Lower lobe of right lung (tissue), 2 donors: ENCODE results near the gene RCOR1. TPM values are rescaled to one million over a fixed set of nuclear protein-coding genes. Genes with fewer than 3 reads are reported as not detected.

ENCODE experiments used
- ATAC-seq, 2 donors: fragments of 200-7000 bp; cut with Tn5 transposase; one replicate each; pipeline ENCODE4 v1.9.1; 2020 to 2022; ENCODE audit warnings: mild to moderate bottlenecking in 2 of 2, moderate library complexity in 2 of 2
- DNase-seq: peaks from one replicate; pipeline ENCODE4 v3.0.0-alpha.2; 2020
- H3K27ac ChIP-seq: fragments of 200-600 bp; one replicate; pipeline ENCODE4 v1.8.0; 2022
- H3K27me3 ChIP-seq: fragments of 200-600 bp; one replicate; pipeline ENCODE4 v1.8.0; 2022; ENCODE audit warnings: low read depth
- H3K36me3 ChIP-seq: fragments of 200-600 bp; one replicate; pipeline ENCODE4 v1.8.0; 2022; ENCODE audit warnings: mild to moderate bottlenecking
- H3K4me1 ChIP-seq: fragments of 200-600 bp; one replicate; pipeline ENCODE4 v1.8.0; 2022
- H3K4me3 ChIP-seq: fragments of 200-600 bp; one replicate; pipeline ENCODE4 v1.8.0; 2022; ENCODE audit warnings: mild to moderate bottlenecking
- H3K9me3 ChIP-seq: fragments of 200-600 bp; one replicate; pipeline ENCODE4 v1.8.0; 2022
- intact Hi-C: fragments of 100-400 bp; cut with DNase I; formaldehyde crosslinking; loops from one replicate; pipeline ENCODE4 v1.11.0; 2022
- total RNA-seq: library from RNA; stranded (reverse); fragmentation: NEBNext Ultra II Directional; extraction: Animal tissue kit (Norgen Biotek cat#: 25700); gene quantifications from one replicate; pipeline ENCODE4 v1.2.1, GENCODE V29; 2021
- TF ChIP-seq, protein P1 (sequence below): fragments of 200-600 bp; IDR thresholded peaks from one replicate; pipeline ENCODE4 v1.8.0; 2022; ENCODE audit warnings: antibody characterized with exemption, mild to moderate bottlenecking
- donor health status: DM: no; HTN: yes; CAD: no; lungs with severe emphysema.

The RCOR1 gene
- total RNA-seq, 1 donor from 2014 or later = 53.6 TPM

DNA sequence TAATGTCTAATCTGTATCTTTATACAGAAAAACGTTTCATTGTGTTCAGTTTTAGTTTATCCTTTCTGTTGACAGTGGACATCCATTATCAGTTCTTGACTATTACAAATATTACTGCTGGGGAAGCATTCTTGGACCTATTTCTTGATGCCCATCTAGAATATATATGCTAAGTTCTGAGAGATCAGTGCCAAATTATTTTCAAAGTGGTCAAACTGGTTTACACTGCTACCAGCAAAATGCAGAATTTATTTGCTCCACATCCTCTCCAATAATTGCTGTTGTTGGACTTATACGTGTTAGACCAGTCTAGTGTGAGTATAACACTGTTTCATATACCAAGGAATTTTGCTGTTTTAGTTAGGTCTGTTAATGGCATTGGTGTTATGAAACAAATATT is 99.3 kb downstream of the RCOR1 start:
- TF ChIP-seq, protein P1, sequence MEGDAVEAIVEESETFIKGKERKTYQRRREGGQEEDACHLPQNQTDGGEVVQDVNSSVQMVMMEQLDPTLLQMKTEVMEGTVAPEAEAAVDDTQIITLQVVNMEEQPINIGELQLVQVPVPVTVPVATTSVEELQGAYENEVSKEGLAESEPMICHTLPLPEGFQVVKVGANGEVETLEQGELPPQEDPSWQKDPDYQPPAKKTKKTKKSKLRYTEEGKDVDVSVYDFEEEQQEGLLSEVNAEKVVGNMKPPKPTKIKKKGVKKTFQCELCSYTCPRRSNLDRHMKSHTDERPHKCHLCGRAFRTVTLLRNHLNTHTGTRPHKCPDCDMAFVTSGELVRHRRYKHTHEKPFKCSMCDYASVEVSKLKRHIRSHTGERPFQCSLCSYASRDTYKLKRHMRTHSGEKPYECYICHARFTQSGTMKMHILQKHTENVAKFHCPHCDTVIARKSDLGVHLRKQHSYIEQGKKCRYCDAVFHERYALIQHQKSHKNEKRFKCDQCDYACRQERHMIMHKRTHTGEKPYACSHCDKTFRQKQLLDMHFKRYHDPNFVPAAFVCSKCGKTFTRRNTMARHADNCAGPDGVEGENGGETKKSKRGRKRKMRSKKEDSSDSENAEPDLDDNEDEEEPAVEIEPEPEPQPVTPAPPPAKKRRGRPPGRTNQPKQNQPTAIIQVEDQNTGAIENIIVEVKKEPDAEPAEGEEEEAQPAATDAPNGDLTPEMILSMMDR = no peak
- no peaks in the 10 kb centered on the region for H3K36me3 ChIP-seq
- no peak overlapping the region for H3K27ac ChIP-seq
- H3K4me3 ChIP-seq = no peak overlapping the region
- intact Hi-C loops = no loop called here
- peaks cover 38% of the 10 kb centered on the region for H3K4me1 ChIP-seq
- H3K9me3 ChIP-seq = no peaks in the 10 kb centered on the region
- H3K27me3 ChIP-seq = no peaks in the 10 kb centered on the region
- DNase-seq (no peak), ATAC-seq (no peak)

DNA sequence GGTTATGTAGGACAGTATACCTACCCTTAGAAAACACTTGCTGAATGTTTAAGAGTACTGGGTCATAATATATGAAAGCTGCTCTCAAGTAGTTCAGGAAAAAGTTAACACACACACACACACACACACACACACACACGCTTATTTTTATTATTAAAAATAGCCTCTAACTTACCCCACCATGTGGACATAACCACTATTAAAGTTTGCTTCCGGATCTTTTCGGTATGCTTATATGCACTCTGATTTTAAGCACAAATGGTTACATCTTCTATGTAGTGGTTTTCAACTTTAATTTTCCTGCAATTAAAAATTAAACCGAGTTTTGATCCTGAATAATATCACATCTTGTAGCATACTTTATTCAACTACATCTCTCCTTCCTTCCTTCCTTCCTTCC is 99.9 kb downstream of the RCOR1 start:
- no peak for ATAC-seq
- Histone ChIP-seq H3K27ac (peak overlapping the region; percentile 13), H3K36me3 (no peaks in the 10 kb centered on the region), H3K9me3 (no peaks in the 10 kb centered on the region), H3K27me3 (no peaks in the 10 kb centered on the region), H3K4me3 (no peak overlapping the region), H3K4me1 (peaks cover 44% of the 10 kb centered on the region)
- DNase-seq = no peak
- TF ChIP-seq, protein P1 = no peak
- intact Hi-C loops = no loop called here

DNA sequence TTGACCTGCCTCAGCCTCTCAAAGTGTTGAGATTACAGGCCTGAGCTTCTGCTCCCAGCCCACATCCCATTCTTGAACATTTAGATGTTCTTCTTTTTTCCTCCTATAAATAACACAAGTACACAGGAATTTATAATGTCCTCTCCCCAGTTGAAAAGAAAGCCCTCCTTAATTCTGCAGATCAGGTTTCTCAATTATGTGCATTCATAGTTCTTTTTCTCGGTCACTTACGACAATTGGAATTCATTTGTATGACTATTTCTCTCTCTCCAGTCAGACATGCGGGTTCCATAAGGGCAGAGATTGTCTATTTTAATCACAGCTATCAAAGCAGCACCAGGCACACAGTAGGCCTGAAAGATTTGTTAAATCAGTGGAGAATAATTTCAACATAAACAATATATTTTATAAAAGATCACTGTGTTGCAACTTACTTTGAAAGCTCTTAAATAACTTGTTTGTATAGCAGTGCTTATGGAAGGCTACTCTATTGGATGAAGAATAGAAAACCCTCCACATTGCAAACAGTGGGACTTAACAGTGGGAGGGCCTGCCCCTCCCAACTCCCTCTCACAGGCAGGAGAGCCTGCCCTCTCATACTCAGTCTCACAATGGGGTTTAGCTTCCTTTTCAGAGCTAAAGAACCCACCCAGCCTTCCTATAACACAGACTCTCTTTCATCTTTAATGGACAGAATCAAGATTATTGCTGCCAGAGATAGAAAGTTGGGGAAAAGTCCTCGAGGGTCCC is 100.7 kb downstream of the RCOR1 start:
- Histone ChIP-seq H3K9me3 (no peaks in the 10 kb centered on the region), H3K4me1 (peaks cover 44% of the 10 kb centered on the region), H3K27ac (peak overlapping the region; percentile 13), H3K4me3 (no peak overlapping the region), H3K27me3 (no peaks in the 10 kb centered on the region), H3K36me3 (no peaks in the 10 kb centered on the region)
- no peak for DNase-seq
- peak; percentile 90 for ATAC-seq
- intact Hi-C loops = no loop called here
- TF ChIP-seq, protein P1 = no peak

DNA sequence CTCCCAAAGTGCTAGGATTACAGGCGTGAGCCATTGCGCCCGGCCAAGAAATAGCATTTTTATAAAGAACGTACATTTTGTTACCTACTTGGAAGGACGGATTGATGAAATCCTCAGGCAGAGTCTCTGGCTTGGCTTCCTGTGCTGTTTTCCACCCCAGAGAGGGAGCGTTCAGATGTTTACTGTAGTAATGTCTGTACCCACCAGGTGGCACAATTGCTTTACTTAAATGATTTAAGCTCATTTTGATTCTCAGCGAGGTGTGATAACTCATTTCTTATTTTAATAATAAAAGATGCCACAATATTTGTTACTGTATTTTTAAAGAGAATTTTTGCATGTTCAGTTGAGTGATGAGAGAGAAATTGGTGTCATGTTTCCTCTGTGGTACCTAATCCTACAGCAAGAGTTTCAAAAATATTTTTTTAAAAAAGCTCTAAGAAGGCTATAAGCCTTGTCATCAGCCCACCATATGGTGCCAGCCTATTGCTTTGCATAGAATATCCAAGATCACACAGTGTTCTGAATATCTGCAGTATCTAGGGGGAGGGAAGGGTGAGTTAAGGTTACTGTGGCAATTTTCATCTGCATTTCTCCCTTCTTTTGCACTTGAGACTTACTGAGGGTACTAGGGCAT is 102.2 kb downstream of the RCOR1 start:
- peaks cover 31% of the 10 kb centered on the region for H3K4me1 ChIP-seq
- no peak overlapping the region for H3K27ac ChIP-seq
- TF ChIP-seq, protein P1 = peak; percentile 78
- intact Hi-C loops = no loop called here
- ATAC-seq = peak; percentile 78 to 85
- no peak for DNase-seq
- no peaks in the 10 kb centered on the region for H3K9me3 ChIP-seq
- H3K27me3 ChIP-seq = no peaks in the 10 kb centered on the region
- H3K36me3 ChIP-seq = no peaks in the 10 kb centered on the region
- H3K4me3 ChIP-seq = no peak overlapping the region

DNA sequence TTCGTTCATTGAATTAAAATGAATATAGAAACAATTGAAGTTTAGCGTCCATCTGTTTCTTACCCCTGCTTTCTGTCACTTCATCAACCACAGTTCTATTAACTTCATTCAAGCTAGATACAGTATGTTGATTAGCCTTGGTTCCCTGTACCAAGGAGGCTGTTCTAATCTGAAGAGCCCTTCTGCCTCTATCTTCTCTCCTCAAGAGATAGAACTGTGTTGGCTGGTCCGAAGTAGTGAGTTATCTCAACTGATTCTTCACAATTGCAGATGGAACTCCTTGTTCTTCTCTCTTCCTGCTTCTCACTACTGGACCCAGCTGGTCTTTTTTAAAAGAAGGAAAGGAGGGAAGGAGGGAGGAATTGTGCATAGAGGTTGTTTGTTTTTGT is 102.7 kb downstream of the RCOR1 start:
- Histone ChIP-seq H3K36me3 (no peaks in the 10 kb centered on the region), H3K4me1 (peaks cover 30% of the 10 kb centered on the region), H3K4me3 (no peak overlapping the region), H3K27ac (no peak overlapping the region), H3K9me3 (no peaks in the 10 kb centered on the region), H3K27me3 (no peaks in the 10 kb centered on the region)
- TF ChIP-seq, protein P1 = no peak
- DNase-seq = no peak
- intact Hi-C loops = no loop called here
- no peak for ATAC-seq
